ENCODE data around the gene SRPK3.
"Not testable (repeated sequence)": the region's sequence is repeated elsewhere in the genome, so short reads cannot be mapped to it uniquely, and the experiment has no call there.

The SRPK3 gene

GRCh38 chrX:153746359-153746758 lies 34.5 kb upstream of the SRPK3 start:
- FAIRE-seq = no peak

DNA sequence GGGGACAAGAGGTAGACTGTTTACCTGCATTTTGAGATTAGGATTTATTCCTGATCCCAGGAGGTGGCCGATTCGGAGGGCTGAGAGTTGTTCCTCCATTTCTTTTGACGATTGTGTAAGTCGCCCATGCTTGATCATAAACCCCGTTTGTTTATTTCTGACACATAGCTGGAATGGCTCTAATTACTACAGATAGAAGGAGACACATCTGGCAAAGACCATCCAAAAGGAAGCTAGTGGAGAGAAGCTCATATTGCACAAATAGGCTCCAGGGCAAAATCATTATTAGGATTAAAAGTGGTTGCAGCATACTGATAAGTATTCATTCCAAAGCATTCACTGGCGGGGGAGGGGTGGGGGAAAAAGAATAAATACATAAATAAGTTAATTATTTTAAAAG lies 33.9 kb upstream of the SRPK3 start:
- FAIRE-seq = not testable (repeated sequence)

DNA sequence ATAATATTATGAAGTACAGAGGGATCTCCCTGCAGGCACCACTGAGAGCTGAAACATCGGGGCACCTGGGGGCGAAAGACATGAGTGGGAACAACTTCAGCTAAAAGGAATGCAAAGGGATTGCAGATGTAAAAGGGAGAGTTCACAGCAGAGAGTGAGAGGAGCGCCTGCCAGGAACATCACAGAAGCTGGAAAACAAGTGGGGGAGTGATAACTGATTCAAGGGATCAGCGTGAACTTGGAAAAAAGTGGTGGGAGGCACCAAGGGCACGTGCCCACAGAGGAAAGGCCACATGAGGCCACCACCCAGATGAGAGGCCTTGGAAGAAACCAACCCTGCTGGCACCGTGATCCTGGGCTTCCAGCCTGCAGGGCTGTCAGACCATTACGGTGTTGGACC lies 31.8 kb upstream of the SRPK3 start:
- not testable (repeated sequence) for FAIRE-seq

DNA sequence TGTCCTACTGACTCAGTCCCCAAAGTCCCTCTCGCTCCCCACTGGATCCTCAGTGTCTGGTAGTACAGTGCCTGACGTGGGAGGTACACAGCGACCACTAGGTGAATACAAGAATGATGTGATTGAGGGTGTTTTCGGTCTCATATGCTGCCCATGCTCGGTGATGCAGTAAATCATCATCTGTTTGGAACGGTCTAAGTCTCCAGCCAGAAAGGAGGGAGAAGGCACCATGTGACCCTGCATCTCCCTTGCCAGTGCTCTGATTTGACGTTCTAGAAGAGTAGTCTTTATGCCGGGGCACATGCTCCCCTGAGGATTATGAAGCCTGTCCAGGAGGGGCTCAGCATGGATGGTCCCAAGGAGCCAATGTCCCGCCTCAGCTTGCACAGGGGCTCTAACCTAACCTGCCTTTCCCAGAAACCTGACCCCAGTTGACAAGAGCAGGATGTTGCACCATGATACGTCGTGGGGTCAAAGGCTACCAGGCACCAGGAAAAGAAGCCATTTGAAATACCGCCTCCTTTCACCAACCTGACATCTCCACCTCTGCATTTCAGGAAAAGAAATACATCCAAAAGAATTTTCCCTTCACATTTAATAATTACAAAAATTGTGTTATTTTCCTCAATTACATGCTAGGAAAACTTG lies 30.6 kb upstream of the SRPK3 start:
- no peak for FAIRE-seq

GRCh38 chrX:153755136-153755535 lies 25.7 kb upstream of the SRPK3 start:
- no peak for FAIRE-seq

GRCh38 chrX:153761863-153762262 lies 19.0 kb upstream of the SRPK3 start:
- FAIRE-seq = no peak

- no peak for FAIRE-seq
Measured at GRCh38 chrX:153762626-153763173, 18.1 kb upstream of the SRPK3 start.

GRCh38 chrX:153763298-153763932 lies 17.4 kb upstream of the SRPK3 start:
- no peak for FAIRE-seq

DNA sequence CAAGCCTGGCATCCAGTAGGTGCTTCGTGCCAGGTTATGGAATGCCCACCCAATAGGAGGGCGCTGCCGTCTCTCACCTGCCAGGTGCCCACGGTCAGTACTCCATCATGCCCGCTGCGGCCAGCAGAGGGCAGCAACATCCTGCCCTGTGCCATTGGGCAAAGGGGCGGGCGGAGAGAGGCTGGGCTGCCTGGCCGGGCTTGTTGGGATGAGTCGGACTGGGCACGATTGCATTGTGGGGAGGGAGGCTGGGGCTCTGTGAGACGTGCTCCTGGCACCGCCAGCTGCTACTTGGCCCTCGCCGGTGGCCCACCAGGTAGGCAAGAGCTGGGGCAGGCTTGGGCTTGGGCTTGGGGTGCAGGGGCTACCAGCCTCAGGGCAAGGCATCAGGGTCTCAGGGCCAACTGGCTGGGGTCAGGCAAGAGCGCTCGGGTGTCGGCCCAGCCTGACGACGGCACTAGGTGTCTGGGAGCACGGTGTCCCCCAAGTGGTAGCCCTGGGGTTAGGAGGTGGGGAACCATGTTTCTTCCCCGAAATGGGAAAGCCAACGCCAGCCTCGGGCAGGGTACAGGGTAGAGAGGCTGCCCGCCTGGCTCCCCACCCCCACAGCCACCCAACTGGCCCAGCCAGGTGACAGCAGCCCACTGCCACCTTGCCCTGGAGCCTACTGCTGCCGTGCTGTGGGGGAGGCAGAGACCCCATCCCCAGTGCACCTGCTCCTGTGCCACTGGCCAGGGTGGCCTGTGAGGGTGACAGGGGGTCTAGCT lies 16.7 kb upstream of the SRPK3 start, which contains the start of gene PLXNB3:
Gene PLXNB3, plus strand, starts transcription at position 261 of the 767 bp plus-strand sequence. CDS start 1,287 bp downstream, outside the sequence.
- no peak for FAIRE-seq

DNA sequence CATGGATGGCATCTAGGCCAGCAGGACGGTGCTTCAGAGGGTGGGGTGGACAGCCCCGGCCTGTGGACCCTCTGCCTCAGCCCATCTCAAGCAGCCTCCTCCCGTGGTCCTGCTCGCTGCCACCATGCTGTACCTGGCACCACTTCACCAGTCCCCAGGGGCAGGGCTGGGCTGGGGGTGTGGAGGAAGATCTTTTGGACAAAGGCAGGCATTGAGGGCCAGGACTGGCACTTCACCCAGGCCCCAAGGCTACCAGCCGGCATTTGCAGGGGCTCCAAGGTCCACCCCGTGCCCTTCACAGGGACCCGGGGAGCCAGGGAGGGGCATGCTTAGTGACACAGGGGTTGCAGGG lies 16.1 kb upstream of the SRPK3 start:
- FAIRE-seq = no peak

GRCh38 chrX:153765138-153766079 lies 15.4 kb upstream of the SRPK3 start:
- no peak for FAIRE-seq

DNA sequence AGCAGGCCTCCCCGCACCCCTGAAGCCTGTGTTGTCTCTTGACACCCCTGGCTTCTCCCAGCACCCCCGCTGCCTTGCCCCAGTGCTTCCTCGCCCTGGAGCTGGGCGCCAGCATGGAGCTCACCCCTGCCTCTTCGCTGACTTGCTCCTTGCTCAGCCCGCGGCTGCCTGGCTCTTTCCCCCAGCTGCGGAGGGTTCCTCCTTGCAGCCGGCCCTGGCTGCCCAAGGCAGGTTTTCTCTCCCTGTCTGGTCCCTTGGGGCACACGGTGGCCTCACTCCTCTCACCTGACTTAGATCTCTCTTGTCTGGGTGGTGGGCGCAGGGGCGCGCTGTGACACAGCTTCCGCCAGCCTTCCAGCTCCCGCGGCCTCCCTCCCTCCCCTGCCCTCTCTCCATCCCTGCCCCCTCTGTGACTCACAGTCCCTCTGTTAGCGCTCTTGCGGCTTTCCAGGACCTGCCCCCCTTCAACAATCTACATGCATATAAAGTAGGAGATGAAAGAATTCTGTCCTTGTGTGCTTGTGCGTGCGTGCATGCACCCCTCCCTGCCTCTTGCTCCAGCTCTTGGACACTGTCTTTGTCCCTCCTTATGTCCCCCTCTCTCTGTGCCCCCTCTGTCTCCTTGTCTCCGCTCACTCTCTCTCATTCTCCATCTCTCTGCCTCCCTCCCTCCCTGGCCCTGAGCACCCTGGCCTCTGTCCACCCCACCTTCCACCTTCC lies 14.6 kb upstream of the SRPK3 start:
- no peak for FAIRE-seq

DNA sequence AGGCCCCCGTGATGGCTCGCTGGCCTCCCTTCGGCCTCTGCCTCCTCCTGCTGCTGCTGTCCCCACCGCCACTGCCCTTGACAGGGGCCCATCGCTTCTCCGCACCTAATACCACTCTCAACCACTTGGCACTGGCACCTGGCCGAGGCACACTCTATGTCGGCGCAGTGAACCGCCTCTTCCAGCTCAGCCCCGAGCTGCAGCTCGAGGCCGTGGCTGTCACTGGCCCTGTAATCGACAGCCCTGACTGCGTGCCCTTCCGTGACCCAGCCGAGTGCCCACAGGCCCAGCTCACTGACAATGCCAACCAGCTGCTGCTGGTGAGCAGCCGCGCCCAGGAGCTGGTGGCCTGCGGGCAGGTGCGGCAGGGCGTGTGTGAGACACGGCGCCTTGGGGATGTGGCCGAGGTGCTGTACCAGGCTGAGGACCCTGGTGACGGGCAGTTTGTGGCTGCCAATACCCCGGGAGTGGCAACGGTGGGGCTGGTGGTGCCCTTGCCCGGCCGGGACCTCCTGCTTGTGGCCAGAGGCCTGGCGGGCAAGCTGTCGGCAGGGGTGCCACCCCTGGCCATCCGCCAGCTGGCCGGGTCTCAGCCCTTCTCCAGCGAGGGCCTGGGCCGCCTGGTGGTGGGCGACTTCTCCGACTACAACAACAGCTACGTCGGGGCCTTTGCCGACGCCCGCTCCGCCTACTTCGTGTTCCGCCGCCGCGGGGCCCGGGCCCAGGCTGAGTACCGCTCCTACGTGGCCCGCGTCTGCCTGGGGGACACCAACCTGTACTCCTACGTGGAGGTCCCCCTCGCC lies 13.8 kb upstream of the SRPK3 start:
- FAIRE-seq = no peak

DNA sequence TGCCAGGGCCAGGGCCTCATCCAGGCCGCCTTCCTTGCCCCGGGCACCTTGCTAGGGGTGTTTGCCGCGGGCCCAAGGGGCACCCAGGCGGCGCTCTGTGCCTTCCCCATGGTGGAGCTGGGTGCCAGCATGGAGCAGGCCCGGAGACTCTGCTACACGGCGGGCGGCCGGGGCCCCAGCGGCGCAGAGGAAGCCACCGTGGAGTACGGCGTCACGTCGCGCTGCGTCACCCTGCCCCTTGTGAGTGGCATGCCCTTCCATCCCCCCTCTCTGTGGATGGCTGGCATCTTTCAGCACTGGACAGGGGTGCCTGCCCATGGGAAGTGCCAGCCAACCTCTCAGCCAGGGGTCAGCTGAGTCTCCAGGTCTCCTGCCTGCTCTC lies 13.2 kb upstream of the SRPK3 start:
- FAIRE-seq = no peak

- FAIRE-seq = no peak
Measured at GRCh38 chrX:153768311-153769157, 12.3 kb upstream of the SRPK3 start.

DNA sequence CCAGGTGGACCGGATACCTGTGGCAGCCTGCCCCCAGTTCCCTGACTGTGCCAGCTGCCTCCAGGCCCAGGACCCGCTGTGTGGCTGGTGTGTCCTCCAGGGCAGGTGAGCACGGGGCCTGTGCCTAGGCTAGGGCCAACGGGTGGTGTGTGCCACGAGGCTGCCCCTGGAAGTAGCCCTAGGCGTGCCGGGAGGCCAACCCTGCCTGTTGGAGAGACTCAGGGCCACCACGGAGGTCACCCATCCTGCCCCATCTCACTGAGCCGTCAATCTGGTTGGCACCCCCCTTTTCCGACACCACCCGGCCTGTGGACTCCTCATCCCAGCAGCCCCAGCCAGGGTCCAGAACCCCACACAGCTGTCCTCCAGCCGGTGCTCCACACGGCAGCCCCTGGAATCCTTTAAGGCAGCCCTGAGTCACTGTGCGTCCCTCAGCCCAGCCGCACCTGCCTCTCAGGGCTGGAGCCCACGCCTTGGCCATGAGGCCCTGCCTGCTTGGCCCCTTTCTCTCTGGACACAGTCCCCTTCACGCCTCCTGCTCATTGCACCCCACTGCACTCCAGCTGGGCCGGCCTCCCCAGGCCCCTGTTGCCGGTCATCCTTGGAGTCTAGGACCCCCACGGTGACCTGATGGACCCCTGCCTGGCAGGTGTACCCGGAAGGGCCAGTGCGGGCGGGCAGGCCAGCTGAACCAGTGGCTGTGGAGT lies 11.5 kb upstream of the SRPK3 start:
- FAIRE-seq = no peak

DNA sequence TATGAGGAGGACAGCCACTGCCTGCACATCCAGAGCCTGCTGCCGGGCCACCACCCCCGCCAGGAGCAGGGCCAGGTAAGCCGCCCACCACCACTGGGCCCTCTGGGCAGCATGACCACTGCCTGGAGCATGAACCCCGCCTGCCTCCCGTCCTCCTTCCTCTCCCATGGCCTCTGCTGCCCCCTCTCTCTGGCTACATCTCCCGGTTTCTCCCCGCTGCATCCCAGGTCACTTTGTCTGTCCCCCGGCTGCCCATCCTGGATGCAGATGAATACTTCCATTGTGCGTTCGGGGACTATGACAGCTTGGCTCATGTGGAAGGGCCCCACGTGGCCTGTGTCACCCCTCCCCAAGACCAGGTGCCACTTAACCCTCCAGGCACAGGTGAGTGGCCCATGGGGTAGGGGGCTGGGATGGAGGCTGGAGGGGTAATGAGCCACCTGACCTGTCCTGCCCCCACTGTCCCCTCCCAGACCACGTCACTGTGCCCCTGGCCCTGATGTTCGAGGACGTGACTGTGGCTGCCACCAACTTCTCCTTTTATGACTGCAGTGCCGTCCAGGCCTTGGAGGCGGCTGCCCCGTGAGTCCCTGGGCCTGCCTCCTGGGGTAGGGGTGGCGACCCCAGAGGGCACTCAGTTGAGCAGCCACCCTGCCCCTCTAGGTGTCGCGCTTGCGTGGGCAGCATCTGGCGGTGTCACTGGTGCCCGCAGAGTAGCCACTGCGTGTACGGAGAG lies 10.8 kb upstream of the SRPK3 start:
- FAIRE-seq = no peak

DNA sequence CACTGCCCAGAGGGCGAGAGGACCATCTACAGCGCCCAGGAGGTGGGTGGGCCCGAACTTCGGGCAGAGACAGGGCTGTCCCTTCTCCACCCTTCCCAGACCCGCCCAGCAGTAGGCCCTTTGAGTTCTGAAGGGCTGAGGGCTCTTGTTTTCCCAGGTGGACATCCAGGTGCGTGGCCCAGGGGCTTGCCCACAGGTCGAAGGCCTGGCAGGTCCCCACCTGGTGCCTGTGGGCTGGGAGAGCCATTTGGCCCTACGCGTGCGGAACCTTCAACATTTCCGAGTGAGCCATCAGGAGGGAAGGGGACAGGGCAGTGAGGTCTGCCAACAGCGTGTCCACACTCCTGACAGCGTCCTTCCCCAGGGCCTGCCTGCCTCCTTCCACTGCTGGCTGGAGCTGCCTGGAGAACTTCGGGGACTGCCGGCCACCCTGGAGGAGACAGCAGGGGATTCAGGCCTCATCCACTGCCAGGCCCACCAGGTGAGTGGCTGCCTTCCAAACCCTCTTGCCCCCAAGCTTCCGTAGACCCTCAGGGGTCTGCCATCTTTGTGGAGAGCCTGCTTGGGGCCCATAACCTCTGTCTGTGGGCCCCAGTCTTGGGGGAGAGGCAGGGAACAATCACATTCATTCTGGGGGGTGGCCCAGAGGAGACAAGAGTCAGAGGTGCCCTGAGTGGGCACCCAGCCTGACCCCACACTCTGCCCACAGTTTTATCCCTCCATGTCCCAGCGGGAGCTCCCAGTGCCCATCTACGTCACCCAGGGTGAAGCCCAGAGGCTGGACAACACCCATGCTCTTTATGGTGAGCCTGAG lies 10.0 kb upstream of the SRPK3 start:
- no peak for FAIRE-seq

Data from A204.1 (cell line).